Activated CD4-positive, CD25-positive, alpha-beta regulatory T cell treated with anti-CD3 and anti-CD28 coated beads, Interleukin-2, amount 50 U/mL, for 72 hours (primary cell): Measurements from ENCODE around the gene STRBP.

Experiments used
- DNase-seq: peaks from one replicate; pipeline ENCODE4 v3.0.0; 2021

STRBP gene

DNA sequence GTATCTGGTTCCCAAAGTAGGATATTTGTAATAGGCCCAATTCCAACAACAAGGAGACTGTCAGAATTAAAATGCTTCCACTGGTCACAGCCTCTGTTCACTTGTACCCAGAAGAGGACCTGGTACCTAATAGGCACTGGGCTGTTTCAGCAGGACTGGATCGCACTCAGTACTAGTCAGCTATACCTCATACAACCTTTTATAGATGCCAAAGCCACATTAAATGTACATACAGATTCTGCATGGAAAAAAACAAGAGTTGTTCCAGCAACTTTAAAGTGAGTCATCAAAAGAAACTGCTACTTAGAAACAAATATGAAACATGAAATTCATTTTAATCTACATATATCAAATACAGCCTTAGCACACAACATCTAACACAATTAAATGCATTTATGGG, 147.4 kb downstream of the STRBP start:
- DNase-seq: no peak

GRCh38 chr9:123120131-123120530, 148.3 kb downstream of the STRBP start:
- DNase-seq: no peak

DNA sequence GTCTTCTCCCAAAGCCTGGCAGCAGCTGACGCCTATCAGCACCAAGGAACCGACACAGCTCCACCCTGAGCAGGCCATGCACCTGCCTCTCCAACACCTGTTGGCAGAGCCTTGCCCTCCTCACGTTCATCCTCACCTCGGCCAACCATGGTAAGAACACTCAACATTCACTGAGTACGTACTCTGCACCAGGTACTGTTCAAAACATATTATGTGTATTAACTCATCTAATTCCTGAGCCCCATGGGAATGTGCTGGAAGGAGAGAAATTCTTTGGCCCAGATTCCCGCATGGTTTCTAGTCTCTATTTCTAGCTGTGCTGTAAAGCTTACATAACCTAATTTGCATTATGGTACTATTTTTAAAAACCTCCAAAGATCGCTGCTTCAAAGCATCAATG, 148.8 kb downstream of the STRBP start:
- no peak for DNase-seq

DNA sequence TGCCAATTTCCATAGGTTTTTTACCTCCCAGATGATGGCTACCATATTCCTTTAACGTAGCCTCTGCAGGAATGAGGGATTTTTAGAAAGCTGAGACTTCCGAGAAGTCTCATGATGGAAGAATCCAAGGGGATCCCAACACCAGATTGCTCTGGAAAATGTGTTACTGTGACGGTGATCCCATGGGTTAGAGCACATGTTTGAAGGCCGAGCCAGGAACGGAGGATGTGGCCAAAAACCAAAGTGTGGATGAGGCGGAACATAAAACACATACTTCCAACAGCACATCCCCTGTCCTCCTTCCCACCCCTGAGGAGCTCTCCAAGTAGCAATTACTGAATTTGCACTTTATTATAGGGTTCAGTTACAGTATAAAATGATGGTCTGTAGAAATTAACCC, 152.3 kb downstream of the STRBP start:
- no peak for DNase-seq

- no peak for DNase-seq
Measured at GRCh38 chr9:123115146-123115913, 153.1 kb downstream of the STRBP start.

- no peak for DNase-seq
Measured at GRCh38 chr9:123113185-123113584, 155.2 kb downstream of the STRBP start.

DNA sequence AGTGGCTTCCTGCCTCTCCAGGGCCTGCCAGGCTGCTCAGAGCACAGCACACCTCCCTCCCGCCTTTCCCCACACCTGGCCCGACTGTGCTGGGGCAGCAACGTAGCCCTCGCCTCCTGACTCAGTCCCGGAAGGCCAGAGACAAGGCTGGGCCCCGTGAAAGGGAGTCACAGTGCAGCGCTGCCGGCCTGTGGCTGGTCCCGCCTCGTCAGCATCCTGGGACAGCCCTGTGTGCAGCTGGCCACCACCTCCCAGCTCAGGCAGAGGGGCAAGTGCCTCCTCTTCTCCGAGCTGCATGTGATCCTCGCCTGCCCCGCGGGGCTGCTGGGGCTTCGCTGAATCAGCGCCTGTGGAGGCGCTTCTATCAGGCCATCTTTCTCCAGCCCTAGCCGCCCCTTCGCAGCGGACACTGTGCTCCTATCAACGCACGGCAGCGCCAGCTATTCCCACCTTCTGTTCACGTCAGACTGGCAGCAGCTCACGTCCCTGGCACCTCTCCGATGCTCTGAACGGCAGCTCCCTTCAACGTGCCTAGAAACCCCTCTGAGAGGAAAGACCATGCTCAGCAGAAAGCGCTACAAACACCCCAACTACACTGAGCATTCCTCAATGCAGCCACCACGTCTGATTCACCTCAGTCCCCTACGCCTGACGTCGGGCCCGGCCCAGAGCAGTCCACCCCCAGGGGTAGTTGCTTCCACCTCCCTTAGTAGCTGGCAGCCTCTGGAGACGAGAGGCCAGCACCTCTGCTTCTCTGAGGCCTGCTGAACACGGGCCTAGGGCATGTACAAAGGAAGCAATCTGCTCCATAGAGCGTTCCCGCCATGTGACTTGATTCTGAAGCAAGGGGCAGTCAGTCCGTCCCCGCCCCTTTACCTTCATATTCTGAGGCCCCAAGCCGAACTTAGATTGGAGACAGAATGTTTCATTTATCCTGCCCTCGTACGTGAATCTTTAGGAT, 156.1 kb downstream of the STRBP start:
- DNase-seq: no peak

GRCh38 chr9:123111427-123112014, 156.9 kb downstream of the STRBP start:
- no peak for DNase-seq

- DNase-seq: no peak
Measured at GRCh38 chr9:123109540-123110279, 158.7 kb downstream of the STRBP start.

GRCh38 chr9:123108976-123109375, 159.4 kb downstream of the STRBP start:
- DNase-seq: no peak

GRCh38 chr9:123107639-123108285, 160.6 kb downstream of the STRBP start:
- DNase-seq: no peak

- DNase-seq: no peak
Measured at GRCh38 chr9:123105490-123105889, 162.9 kb downstream of the STRBP start.

DNA sequence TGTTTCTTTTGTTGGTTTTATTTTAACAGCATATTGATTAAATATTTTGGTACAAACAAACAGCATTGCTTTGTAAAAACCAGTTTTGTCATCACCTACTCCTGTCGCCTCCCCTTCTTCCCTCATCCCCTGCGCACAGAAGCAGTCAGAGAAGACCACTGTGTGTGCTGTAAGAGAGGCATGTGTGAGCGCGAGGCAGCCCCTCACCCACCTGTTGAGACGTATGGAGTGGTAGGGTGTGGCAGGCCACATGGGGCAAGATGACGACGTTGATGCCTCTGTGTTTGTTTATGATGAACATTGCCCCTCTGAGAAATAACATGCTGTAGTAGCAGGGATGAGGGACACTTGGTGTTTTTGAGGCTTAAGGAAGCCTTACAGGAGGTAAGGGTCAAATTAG, 163.6 kb downstream of the STRBP start:
- no peak for DNase-seq

- DNase-seq: no peak
Measured at GRCh38 chr9:123102375-123103113, 165.8 kb downstream of the STRBP start.

DNA sequence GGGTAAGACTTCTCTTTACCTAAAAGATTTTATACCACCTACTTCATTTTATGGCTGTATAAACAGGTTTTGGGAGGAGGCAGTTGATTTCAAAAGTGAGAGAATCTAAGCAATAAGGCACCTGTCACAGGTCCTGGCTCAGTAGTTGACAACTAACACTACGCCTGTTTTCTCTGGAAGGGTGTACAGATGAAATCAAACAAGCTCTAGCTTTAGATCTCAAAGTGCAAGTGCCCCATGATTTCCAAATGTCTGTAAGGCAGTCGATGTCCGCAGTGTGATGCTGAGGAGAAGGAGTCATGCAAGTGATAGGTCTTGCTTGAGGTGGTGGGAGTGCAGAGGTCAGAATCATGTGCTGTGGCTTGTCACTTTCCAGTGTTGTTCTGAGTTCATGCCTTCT, 168.8 kb downstream of the STRBP start:
- no peak for DNase-seq

- DNase-seq: no peak
Measured at GRCh38 chr9:123099042-123099441, 169.3 kb downstream of the STRBP start.

- DNase-seq: no peak
Measured at GRCh38 chr9:123098096-123098459, 170.3 kb downstream of the STRBP start.

DNA sequence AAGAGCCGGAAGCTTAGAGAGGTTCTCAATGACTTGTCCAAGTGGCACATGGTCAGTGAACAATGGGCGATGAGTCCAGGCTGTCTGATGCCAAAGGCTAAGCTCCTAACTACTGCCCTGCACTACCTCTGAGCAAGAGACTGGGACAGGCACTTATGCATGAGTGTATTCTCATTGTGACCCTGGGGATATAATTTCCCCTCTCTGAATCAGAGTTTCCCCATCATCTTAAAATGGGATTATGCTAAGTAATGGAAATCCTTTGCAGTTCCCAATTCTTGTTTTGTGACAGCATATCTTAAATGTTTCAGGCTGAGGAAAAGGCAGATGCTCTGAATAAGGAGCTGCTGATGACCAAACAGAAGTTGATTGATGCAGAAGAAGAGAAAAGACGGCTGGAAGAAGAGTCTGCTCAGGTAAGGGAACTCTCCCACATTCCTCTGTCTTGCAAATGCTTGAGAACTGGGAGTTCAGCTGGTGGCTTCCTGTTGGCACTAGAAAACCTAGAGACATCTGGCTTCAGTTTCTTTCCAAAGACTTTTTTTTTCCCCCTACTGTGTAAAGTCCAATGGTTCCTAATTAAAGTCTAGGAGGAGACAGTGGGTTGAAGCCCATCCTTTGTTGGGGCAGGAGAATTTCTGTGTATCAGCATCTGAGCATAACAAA, 170.8 kb downstream of the STRBP start:
- no peak for DNase-seq

DNA sequence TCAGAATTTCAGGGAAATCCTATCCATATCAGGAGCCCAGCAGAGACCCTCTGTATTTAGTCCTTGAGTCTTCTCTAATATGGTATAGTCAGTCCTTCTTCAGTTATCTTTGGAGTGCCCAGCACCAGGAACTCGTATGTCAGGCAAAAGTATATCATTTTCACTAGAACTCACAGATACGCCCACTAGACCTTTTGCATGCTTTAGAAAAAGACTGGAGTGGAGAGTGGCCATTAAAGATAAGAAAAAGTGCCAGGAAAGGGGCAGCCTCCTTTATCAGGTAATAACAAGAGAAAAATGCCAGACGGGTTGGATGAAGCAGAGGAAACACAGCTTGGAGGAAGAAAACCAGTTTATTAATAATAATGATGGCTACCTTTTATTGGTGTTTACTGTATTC, 171.4 kb downstream of the STRBP start:
- no peak for DNase-seq

GRCh38 chr9:123093141-123093540, 175.2 kb downstream of the STRBP start:
- DNase-seq: no peak

DNA sequence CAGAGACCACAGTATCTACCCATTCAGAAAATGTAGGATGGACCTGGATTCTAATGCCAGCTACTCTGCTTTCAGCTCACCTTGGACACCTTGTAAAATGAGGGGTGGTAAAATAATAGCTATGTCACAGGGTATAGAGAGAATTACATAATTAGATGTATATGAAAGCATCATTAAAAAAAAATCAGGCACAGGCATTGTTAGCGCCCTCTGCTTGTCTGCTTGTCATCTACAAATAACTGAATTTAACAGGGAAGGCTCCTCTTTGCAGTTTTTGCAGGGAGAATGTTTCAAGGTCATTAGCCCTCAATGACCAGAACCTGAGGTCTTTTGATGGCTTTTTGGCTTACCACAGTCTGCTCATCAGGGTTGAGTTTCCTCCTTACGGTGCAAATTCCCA, 176.9 kb downstream of the STRBP start:
- DNase-seq: no peak
